ENCODE measurements around the gene ELF1.
"Not testable (repeated sequence)": the region's sequence is repeated elsewhere in the genome, so short reads cannot be mapped to it uniquely, and the experiment has no call there.

The ELF1 gene

DNA sequence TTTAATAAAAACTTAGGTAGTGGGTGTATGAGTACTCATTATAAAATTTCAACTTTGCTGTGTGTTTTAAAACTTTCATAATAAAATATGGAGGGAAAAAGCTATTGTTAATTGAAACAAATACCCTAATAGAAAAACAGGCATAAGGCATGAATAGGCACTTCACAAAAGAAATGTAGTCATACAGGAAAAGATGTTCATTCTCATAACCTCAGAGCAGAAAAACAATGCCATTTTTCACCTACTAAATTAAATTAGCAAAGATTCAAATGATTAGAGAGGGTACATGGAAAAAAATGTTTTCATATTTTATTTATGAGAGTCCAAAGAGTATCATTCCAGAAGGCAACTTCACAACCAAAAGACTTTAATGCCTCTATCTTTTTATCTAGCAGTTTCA, 20.6 kb upstream of the ELF1 start:
- Histone ChIP-seq H2AFZ (ENCODE audit: low read length) (no peak overlapping the region), H2BK15ac (ENCODE audit: low read length) (no peak overlapping the region), H3K27me3 (ENCODE audit: control insufficient read depth in 3 of 3, insufficient read depth in 3 of 3, low read depth in 1 of 3, low read length in 3 of 3) (no peaks in the 10 kb centered on the region)

DNA sequence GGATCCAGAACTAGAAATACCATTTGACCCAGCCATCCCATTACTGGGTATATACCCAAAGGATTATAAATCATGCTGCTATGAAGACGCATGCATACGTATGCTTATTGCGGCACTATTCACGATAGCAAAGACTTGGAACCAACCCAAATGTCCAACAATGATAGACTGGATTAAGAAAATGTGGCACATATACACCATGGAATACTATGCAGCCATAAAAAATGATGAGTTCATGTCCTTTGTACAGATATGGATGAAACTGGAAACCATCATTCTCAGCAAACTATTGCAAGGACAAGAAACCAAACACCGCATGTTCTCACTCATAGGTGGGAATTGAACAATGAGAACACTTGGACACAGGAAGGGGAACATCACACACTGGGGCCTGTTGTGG, 17.4 kb upstream of the ELF1 start:
- H2BK5ac ChIP-seq (ENCODE audit: low read length); H3K4me2 ChIP-seq (ENCODE audit: insufficient read depth, low read length, poor library complexity, severe bottlenecking); H3K9me3 ChIP-seq (replicated peaks in 1 of 2; ENCODE audit: control insufficient read depth in 2 of 2, insufficient read depth in 1 of 2, low read depth in 1 of 2, low read length in 2 of 2); DNase-seq (ENCODE audit: low spot score); H3K14ac ChIP-seq (ENCODE audit: low read length); H3K4me1 ChIP-seq (ENCODE audit: control insufficient read depth in 2 of 2, insufficient read depth in 1 of 2, low read depth in 1 of 2, low read length in 2 of 2); H3K4me3 ChIP-seq (ENCODE audit: low read length in 2 of 2); H2BK15ac ChIP-seq (ENCODE audit: low read length); H3K27me3 ChIP-seq (ENCODE audit: control insufficient read depth in 3 of 3, insufficient read depth in 3 of 3, low read depth in 1 of 3, low read length in 3 of 3); H4K8ac ChIP-seq (ENCODE audit: low read depth, low read length); H3K79me1 ChIP-seq (ENCODE audit: low read depth, low read length); H2AK5ac ChIP-seq (ENCODE audit: low read depth, low read length); H2AFZ ChIP-seq (ENCODE audit: low read length); H2BK120ac ChIP-seq (ENCODE audit: low read depth, low read length); H3K4ac ChIP-seq (ENCODE audit: low read length); H2BK12ac ChIP-seq (ENCODE audit: low read length); H3K23ac ChIP-seq (ENCODE audit: low read depth, low read length, poor library complexity); H4K91ac ChIP-seq (ENCODE audit: low read depth, low read length, poor library complexity); H3K18ac ChIP-seq (ENCODE audit: low read length); H3K9ac ChIP-seq (ENCODE audit: low read depth, low read length, poor library complexity); H3K36me3 ChIP-seq (replicated peaks in 1 of 2; ENCODE audit: control insufficient read depth in 2 of 2, insufficient read depth in 2 of 2, low read length in 2 of 2); H3K27ac ChIP-seq (replicated peaks; ENCODE audit: low read length): not testable (repeated sequence)
- no CpG with 5 or more reads among the region's 5 CpGs for WGBS, 2 donors (ENCODE audit: extremely low coverage in 2 of 2, insufficient read length in 2 of 2, insufficient replicate concordance in 1 of 2)

More for the DNA sequence above, 20.6 kb upstream of the ELF1 start:
- H3K36me3 ChIP-seq (replicated peaks in 1 of 2; ENCODE audit: control insufficient read depth in 2 of 2, insufficient read depth in 2 of 2, low read length in 2 of 2) = no peaks in the 10 kb centered on the region
- no peaks in the 10 kb centered on the region for H3K4me1 ChIP-seq (ENCODE audit: control insufficient read depth in 2 of 2, insufficient read depth in 1 of 2, low read depth in 1 of 2, low read length in 2 of 2)
- H3K4me3 ChIP-seq (ENCODE audit: low read length in 2 of 2) = no peak overlapping the region
- no peaks in the 10 kb centered on the region for H3K79me1 ChIP-seq (ENCODE audit: low read depth, low read length)
- H3K4me2 ChIP-seq (ENCODE audit: insufficient read depth, low read length, poor library complexity, severe bottlenecking) = no peak overlapping the region
- no peak overlapping the region for H4K91ac ChIP-seq (ENCODE audit: low read depth, low read length, poor library complexity)
- H3K27ac ChIP-seq (replicated peaks; ENCODE audit: low read length) = no peak overlapping the region
- no peak overlapping the region for H3K23ac ChIP-seq (ENCODE audit: low read depth, low read length, poor library complexity)
- H3K9ac ChIP-seq (ENCODE audit: low read depth, low read length, poor library complexity) = no peak overlapping the region
- H2BK120ac ChIP-seq (ENCODE audit: low read depth, low read length) = no peak overlapping the region
- no peak for DNase-seq (ENCODE audit: low spot score)
- H3K4ac ChIP-seq (ENCODE audit: low read length) = no peak overlapping the region
- H3K14ac ChIP-seq (ENCODE audit: low read length) = no peak overlapping the region
- peaks cover 0 to 5% of the 10 kb centered on the region in 2 donors for H3K9me3 ChIP-seq (replicated peaks in 1 of 2; ENCODE audit: control insufficient read depth in 2 of 2, insufficient read depth in 1 of 2, low read depth in 1 of 2, low read length in 2 of 2)
- no peak overlapping the region for H3K18ac ChIP-seq (ENCODE audit: low read length)
- no peak overlapping the region for H2AK5ac ChIP-seq (ENCODE audit: low read depth, low read length)
- no peak overlapping the region for H4K8ac ChIP-seq (ENCODE audit: low read depth, low read length)
- no peak overlapping the region for H2BK5ac ChIP-seq (ENCODE audit: low read length)
- no peak overlapping the region for H2BK12ac ChIP-seq (ENCODE audit: low read length)

DNA sequence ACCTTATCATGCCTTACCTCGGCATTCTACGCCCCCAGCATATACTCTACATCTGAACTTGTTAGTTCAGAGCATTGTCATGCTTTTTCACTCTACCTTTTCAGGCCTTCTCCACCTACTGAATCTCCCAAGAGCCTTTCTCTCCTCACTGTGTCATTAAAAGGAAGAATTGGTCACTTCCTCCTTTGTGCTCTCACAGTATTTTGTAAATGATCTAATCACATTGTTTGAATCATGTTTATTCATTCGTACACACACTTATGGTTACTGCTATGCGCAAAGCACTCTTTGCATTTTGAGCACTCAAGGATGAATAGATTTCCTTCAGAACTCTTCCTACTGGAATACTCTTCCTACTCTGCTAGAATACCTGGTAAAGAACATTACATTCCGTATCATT, 15.8 kb upstream of the ELF1 start:
- H4K91ac ChIP-seq (ENCODE audit: low read depth, low read length, poor library complexity) = no peak overlapping the region
- H3K79me1 ChIP-seq (ENCODE audit: low read depth, low read length) = no peaks in the 10 kb centered on the region
- DNase-seq (ENCODE audit: low spot score) = no peak
- no peaks in the 10 kb centered on the region for H3K9me3 ChIP-seq (replicated peaks in 1 of 2; ENCODE audit: control insufficient read depth in 2 of 2, insufficient read depth in 1 of 2, low read depth in 1 of 2, low read length in 2 of 2)
- H3K4me3 ChIP-seq (ENCODE audit: low read length in 2 of 2) = no peak overlapping the region
- no peak overlapping the region for H2AK5ac ChIP-seq (ENCODE audit: low read depth, low read length)
- no peak overlapping the region for H4K8ac ChIP-seq (ENCODE audit: low read depth, low read length)
- H3K36me3 ChIP-seq (replicated peaks in 1 of 2; ENCODE audit: control insufficient read depth in 2 of 2, insufficient read depth in 2 of 2, low read length in 2 of 2) = no peaks in the 10 kb centered on the region
- H3K23ac ChIP-seq (ENCODE audit: low read depth, low read length, poor library complexity) = no peak overlapping the region
- H3K9ac ChIP-seq (ENCODE audit: low read depth, low read length, poor library complexity) = no peak overlapping the region
- H3K27ac ChIP-seq (replicated peaks; ENCODE audit: low read length) = no peak overlapping the region
- H3K27me3 ChIP-seq (ENCODE audit: control insufficient read depth in 3 of 3, insufficient read depth in 3 of 3, low read depth in 1 of 3, low read length in 3 of 3) = no peaks in the 10 kb centered on the region
- H2BK12ac ChIP-seq (ENCODE audit: low read length) = no peak overlapping the region
- no peaks in the 10 kb centered on the region for H3K4me1 ChIP-seq (ENCODE audit: control insufficient read depth in 2 of 2, insufficient read depth in 1 of 2, low read depth in 1 of 2, low read length in 2 of 2)
- H2BK120ac ChIP-seq (ENCODE audit: low read depth, low read length) = no peak overlapping the region
- H2BK15ac ChIP-seq (ENCODE audit: low read length) = no peak overlapping the region
- H2AFZ ChIP-seq (ENCODE audit: low read length) = no peak overlapping the region
- H3K4ac ChIP-seq (ENCODE audit: low read length) = no peak overlapping the region
- no peak overlapping the region for H3K4me2 ChIP-seq (ENCODE audit: insufficient read depth, low read length, poor library complexity, severe bottlenecking)
- WGBS, 2 donors (ENCODE audit: extremely low coverage in 2 of 2, insufficient read length in 2 of 2, insufficient replicate concordance in 1 of 2) = no CpG with 5 or more reads among the region's 5 CpGs
- no peak overlapping the region for H2BK5ac ChIP-seq (ENCODE audit: low read length)
- H3K18ac ChIP-seq (ENCODE audit: low read length) = no peak overlapping the region
- H3K14ac ChIP-seq (ENCODE audit: low read length) = no peak overlapping the region

DNA sequence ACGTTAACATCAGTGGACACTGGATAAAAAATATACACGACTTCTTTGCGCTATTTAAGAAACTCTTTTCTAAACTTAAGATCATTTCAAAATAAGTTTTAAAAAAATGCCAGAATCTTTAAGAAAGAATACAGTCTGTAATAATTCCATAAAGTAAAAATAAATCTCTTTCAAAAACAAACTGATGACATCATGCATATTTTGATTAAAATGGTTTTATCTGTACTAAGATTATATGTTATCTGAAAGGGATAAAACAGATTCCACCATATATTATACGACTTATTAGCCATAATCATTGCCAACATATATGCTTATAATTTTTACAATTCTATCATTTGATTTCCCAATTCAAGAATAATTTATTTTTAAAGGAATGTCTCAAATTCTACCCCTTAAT, 15.3 kb upstream of the ELF1 start:
- Histone ChIP-seq H3K9ac (ENCODE audit: low read depth, low read length, poor library complexity) (no peak overlapping the region), H3K27ac (replicated peaks; ENCODE audit: low read length) (no peak overlapping the region), H2AFZ (ENCODE audit: low read length) (no peak overlapping the region), H3K4me2 (ENCODE audit: insufficient read depth, low read length, poor library complexity, severe bottlenecking) (no peak overlapping the region), H3K18ac (ENCODE audit: low read length) (no peak overlapping the region), H3K27me3 (ENCODE audit: control insufficient read depth in 3 of 3, insufficient read depth in 3 of 3, low read depth in 1 of 3, low read length in 3 of 3) (no peaks in the 10 kb centered on the region), H4K91ac (ENCODE audit: low read depth, low read length, poor library complexity) (no peak overlapping the region), H4K8ac (ENCODE audit: low read depth, low read length) (no peak overlapping the region), H3K4me1 (ENCODE audit: control insufficient read depth in 2 of 2, insufficient read depth in 1 of 2, low read depth in 1 of 2, low read length in 2 of 2) (no peaks in the 10 kb centered on the region), H2BK12ac (ENCODE audit: low read length) (no peak overlapping the region), H3K14ac (ENCODE audit: low read length) (no peak overlapping the region), H3K9me3 (replicated peaks in 1 of 2; ENCODE audit: control insufficient read depth in 2 of 2, insufficient read depth in 1 of 2, low read depth in 1 of 2, low read length in 2 of 2) (no peaks in the 10 kb centered on the region), H3K36me3 (replicated peaks in 1 of 2; ENCODE audit: control insufficient read depth in 2 of 2, insufficient read depth in 2 of 2, low read length in 2 of 2) (no peaks in the 10 kb centered on the region), H3K23ac (ENCODE audit: low read depth, low read length, poor library complexity) (no peak overlapping the region), H3K4ac (ENCODE audit: low read length) (no peak overlapping the region), H2BK15ac (ENCODE audit: low read length) (no peak overlapping the region), H2BK120ac (ENCODE audit: low read depth, low read length) (no peak overlapping the region), H2AK5ac (ENCODE audit: low read depth, low read length) (no peak overlapping the region), H3K79me1 (ENCODE audit: low read depth, low read length) (no peaks in the 10 kb centered on the region), H3K4me3 (ENCODE audit: low read length in 2 of 2) (no peak overlapping the region), H2BK5ac (ENCODE audit: low read length) (no peak overlapping the region)
- no peak for DNase-seq (ENCODE audit: low spot score)
- no CpG with 5 or more reads among the region's 4 CpGs for WGBS, 2 donors (ENCODE audit: extremely low coverage in 2 of 2, insufficient read length in 2 of 2, insufficient replicate concordance in 1 of 2)

Data from neuronal stem cell (in vitro differentiated cells).